Panc1 (cell line): ENCODE results near the gene SLC20A1. TPM values are rescaled to one million over a fixed set of nuclear protein-coding genes. Genes with fewer than 3 reads are reported as not detected.

Source experiments
- ATAC-seq: fragments of 200-7000 bp; cut with Tn5 transposase; 2 replicates; pipeline ENCODE4 v1.9.1; 2020; ENCODE audit warnings: mild to moderate bottlenecking, moderate library complexity
- BruUV-seq: library from RNA; stranded (reverse); fragments of 400-500 nt; replicated peaks from 2 replicates; lab custom pipeline; 2021; lab: Mats Ljungman, UMichigan
- CTCF ChIA-PET: fragments of 300-600 bp; sonication (Branson Sonifier 250); formaldehyde crosslinking; loops from one replicate; lab custom pipeline; 2022; ENCODE audit warnings: antibody characterized with exemption; lab: Charles Lee
- POLR2A ChIA-PET: fragments of 300-600 bp; sonication (Branson Sonifier 250); formaldehyde crosslinking; loops from one replicate; lab custom pipeline; 2022; ENCODE audit warnings: antibody characterized with exemption; lab: Charles Lee
- DNase-seq: peaks from one replicate; pipeline ENCODE4 v3.0.0-alpha.2; 2010; ENCODE audit warnings: low read depth, low spot score
- H3K27ac ChIP-seq: 2 replicates; pipeline ENCODE4 v1.5.1; 2011; ENCODE audit warnings: mild to moderate bottlenecking, low read length, inconsistent platforms
- H3K27me3 ChIP-seq: fragments of 200-500 bp; sonication (Bioruptor generic); 2 replicates; pipeline ENCODE4 v1.6.0; 2014; ENCODE audit warnings: low read length, inconsistent platforms; ENCODE audit not compliant: control insufficient read depth, insufficient read depth
- H3K36me3 ChIP-seq: fragments of 200-500 bp; sonication (Bioruptor generic); 2 replicates; pipeline ENCODE4 v1.5.1; 2014; ENCODE audit warnings: inconsistent platforms, mild to moderate bottlenecking, low read length, moderate library complexity; ENCODE audit not compliant: control insufficient read depth, insufficient read depth
- H3K4me1 ChIP-seq: 2 replicates; pipeline ENCODE4 v1.5.1; 2011; ENCODE audit warnings: inconsistent platforms, mild to moderate bottlenecking, low read length, moderate library complexity; ENCODE audit not compliant: control insufficient read depth, insufficient read depth
- H3K4me3 ChIP-seq, 2 experiments: 2 replicates each; pipeline ENCODE4 v1.5.1; 2011 to 2012; ENCODE audit warnings: low read depth in 2 of 2, low read length in 2 of 2, mild to moderate bottlenecking in 2 of 2, inconsistent platforms in 1 of 2, moderate library complexity in 1 of 2
- H3K9me3 ChIP-seq: fragments of 200-500 bp; sonication (Bioruptor generic); 2 replicates; pipeline ENCODE4 v1.5.1; 2014; ENCODE audit warnings: low read depth, mild to moderate bottlenecking, inconsistent platforms, low read length, moderate library complexity; ENCODE audit not compliant: control insufficient read depth, insufficient read depth
- POLR2AphosphoS5 ChIP-seq: IDR thresholded peaks from 2 replicates; pipeline ENCODE4 v1.6.1; 2012; ENCODE audit warnings: mild to moderate bottlenecking, low read depth, low read length, moderate library complexity
- REST ChIP-seq, 2 experiments: IDR thresholded peaks; 2 replicates each; pipeline ENCODE4 v1.6.1; 2011 to 2012; ENCODE audit warnings: low read depth in 2 of 2, control low read depth in 1 of 2, low read length in 1 of 2, mild to moderate bottlenecking in 1 of 2, moderate library complexity in 1 of 2; ENCODE audit not compliant: insufficient read depth in 1 of 2
- SIN3A ChIP-seq: IDR thresholded peaks from 2 replicates; pipeline ENCODE4 v1.6.1; 2012; ENCODE audit warnings: low read depth, mild to moderate bottlenecking, low read length, moderate library complexity, borderline replicate concordance; ENCODE audit not compliant: insufficient read depth
- TCF7L2 ChIP-seq: IDR thresholded peaks from 2 replicates; pipeline ENCODE4 v1.6.1; 2011; ENCODE audit warnings: mild to moderate bottlenecking, low read depth, low read length, inconsistent platforms
- in situ Hi-C: cut with HindIII; loops from 2 replicates; pipeline ENCODE4 v1.10.0; 2016; ENCODE audit warnings: low sequenced_read_pairs, low pct_unique_long_range_greater_than_20kb
- intact Hi-C: fragments of 100-400 bp; cut with micrococcal nuclease; formaldehyde crosslinking; loops from one replicate; pipeline ENCODE4 v1.10.0; 2022; ENCODE audit not compliant: unreplicated experiment
- total RNA-seq: library from RNA; stranded (reverse); gene quantifications from one replicate; pipeline ENCODE4 v1.2.1, GENCODE V29; 2021; ENCODE audit not compliant: unreplicated experiment
- TF ChIP-seq, protein P1 (sequence below): fragments of 450-650 bp; IDR thresholded peaks from 2 replicates; pipeline ENCODE4 v1.5.1; 2017; ENCODE audit warnings: mild to moderate bottlenecking

Gene SLC20A1
- total RNA-seq, 1 experiment from 2014 or later = 72.0 TPM

DNA sequence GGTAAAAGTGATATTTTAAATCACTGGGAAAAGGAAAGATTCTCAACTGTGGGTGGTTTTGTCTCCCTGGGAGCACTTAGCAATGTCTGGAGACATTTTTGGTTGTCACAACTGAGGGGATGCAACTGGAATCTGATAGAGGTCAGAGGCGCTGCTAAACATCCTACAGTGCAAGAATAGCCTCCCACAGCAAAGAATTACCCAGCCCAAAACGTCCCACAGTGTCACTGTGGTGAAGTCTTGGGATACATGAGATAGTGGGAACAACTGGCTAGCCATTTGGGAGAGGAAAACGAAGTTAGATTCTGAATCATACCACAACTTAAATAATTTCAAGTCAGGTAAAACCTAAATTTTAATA lies 38.7 kb downstream of the SLC20A1 start:
- no peak for ATAC-seq
- Histone ChIP-seq H3K27ac (no peak overlapping the region), H3K4me3 (no peak overlapping the region), H3K4me1 (no peaks in the 10 kb centered on the region), H3K27me3 (no peaks in the 10 kb centered on the region), H3K36me3 (no peaks in the 10 kb centered on the region), H3K9me3 (no peaks in the 10 kb centered on the region)
- intact Hi-C loops (no loop called here), in situ Hi-C loops (no loop called here)
- TF ChIP-seq SIN3A = no peak
- no peak for TF ChIP-seq POLR2AphosphoS5
- ChIA-PET POLR2A (no interaction called here), CTCF (interaction anchor here (0.6 to 1.4 kb wide), 2 partner anchors 43 to 210 kb away, joined by 3 read pairs; no protein-coding TSS in a partner anchor)
- no TSS peak for BruUV-seq
- no peak for DNase-seq

- H3K27ac ChIP-seq = no peak overlapping the region
- intact Hi-C loops (no loop called here), in situ Hi-C loops (no loop called here)
- H3K9me3 ChIP-seq = no peaks in the 10 kb centered on the region
- no peaks in the 10 kb centered on the region for H3K36me3 ChIP-seq
- no peak overlapping the region for H3K4me3 ChIP-seq
- DNase-seq (no peak), ATAC-seq (no peak)
- H3K27me3 ChIP-seq = no peaks in the 10 kb centered on the region
- TF ChIP-seq TCF7L2 (no peak), REST (IDR thresholded peaks at IDR 0.05; ENCODE audit: insufficient read depth in 1 of 2, low read depth in 2 of 2, low read length in 1 of 2) (no peak), POLR2AphosphoS5 (no peak), SIN3A (no peak)
- TF ChIP-seq, protein P1, sequence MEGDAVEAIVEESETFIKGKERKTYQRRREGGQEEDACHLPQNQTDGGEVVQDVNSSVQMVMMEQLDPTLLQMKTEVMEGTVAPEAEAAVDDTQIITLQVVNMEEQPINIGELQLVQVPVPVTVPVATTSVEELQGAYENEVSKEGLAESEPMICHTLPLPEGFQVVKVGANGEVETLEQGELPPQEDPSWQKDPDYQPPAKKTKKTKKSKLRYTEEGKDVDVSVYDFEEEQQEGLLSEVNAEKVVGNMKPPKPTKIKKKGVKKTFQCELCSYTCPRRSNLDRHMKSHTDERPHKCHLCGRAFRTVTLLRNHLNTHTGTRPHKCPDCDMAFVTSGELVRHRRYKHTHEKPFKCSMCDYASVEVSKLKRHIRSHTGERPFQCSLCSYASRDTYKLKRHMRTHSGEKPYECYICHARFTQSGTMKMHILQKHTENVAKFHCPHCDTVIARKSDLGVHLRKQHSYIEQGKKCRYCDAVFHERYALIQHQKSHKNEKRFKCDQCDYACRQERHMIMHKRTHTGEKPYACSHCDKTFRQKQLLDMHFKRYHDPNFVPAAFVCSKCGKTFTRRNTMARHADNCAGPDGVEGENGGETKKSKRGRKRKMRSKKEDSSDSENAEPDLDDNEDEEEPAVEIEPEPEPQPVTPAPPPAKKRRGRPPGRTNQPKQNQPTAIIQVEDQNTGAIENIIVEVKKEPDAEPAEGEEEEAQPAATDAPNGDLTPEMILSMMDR = no peak; the same call in 1 of the 2 replicates
- CTCF ChIA-PET = interaction anchor here (0.7 to 1.0 kb wide), 2 partner anchors 40 to 46 kb away, joined by 5 read pairs; no protein-coding TSS in a partner anchor
- POLR2A ChIA-PET = no interaction called here
- no TSS peak for BruUV-seq
- no peaks in the 10 kb centered on the region for H3K4me1 ChIP-seq
These were observed 39.6 kb downstream of the SLC20A1 start for GRCh38 chr2:112685271-112685884.
